Thymus (tissue), 11 donors: Measurements from ENCODE around the gene SLC8A3. TPM values are rescaled to one million over a fixed set of nuclear protein-coding genes. Genes with fewer than 3 reads are reported as not detected.

Experiments
- DNase-seq, 9 donors: peaks; one replicate each; pipeline ENCODE4 v3.0.0-alpha.2; 2013; ENCODE audit warnings: low spot score in 9 of 9, low read depth in 6 of 9, missing footprints in 1 of 9
- H3K27ac ChIP-seq, 2 donors: one replicate each; pipeline ENCODE4 v1.5.1; 2013; ENCODE audit warnings: control low read depth in 1 of 2, low read depth in 1 of 2, low read length in 1 of 2, mild to moderate bottlenecking in 1 of 2, moderate library complexity in 1 of 2
- H3K27me3 ChIP-seq, 2 donors: one replicate each; pipeline ENCODE4 v1.5.1; 2013; ENCODE audit warnings: low read length in 1 of 2; ENCODE audit not compliant: control insufficient read depth in 2 of 2, insufficient read depth in 1 of 2
- H3K36me3 ChIP-seq, 2 donors: one replicate each; pipeline ENCODE4 v1.5.1; 2013; ENCODE audit warnings: low read length in 1 of 2, mild to moderate bottlenecking in 1 of 2, moderate library complexity in 1 of 2; ENCODE audit not compliant: control insufficient read depth in 2 of 2, insufficient read depth in 2 of 2
- H3K4me1 ChIP-seq, 2 donors: one replicate each; pipeline ENCODE4 v1.5.1; 2013; ENCODE audit warnings: low read length in 2 of 2; ENCODE audit not compliant: control insufficient read depth in 2 of 2, insufficient read depth in 2 of 2
- H3K4me3 ChIP-seq, 2 donors: one replicate each; pipeline ENCODE4 v1.5.1; 2013; ENCODE audit warnings: low read length in 2 of 2, control low read depth in 1 of 2, mild to moderate bottlenecking in 1 of 2
- H3K9me3 ChIP-seq, 2 donors: one replicate each; pipeline ENCODE4 v1.5.1; 2013; ENCODE audit warnings: low read length in 1 of 2, mild to moderate bottlenecking in 1 of 2; ENCODE audit not compliant: control insufficient read depth in 2 of 2, insufficient read depth in 1 of 2
- WGBS: extraction: QIAGEN DNeasy Blood & Tissue Kit; methylation state at CpG from one replicate; pipeline ENCODE4 v1.1.7; 2013; 5-methylcytosine and 5-hydroxymethylcytosine counted together
- polyA plus RNA-seq: library from polyadenylated mRNA; stranded (reverse); fragments of 200-250 nt; gene quantifications from one replicate; pipeline ENCODE4 v1.2.3, GENCODE V29; 2013
- total RNA-seq: library from RNA; stranded (reverse); fragments of 120-200 nt; gene quantifications from one replicate; pipeline ENCODE4 v1.2.4, GENCODE V29; 2013
- donor health status: healthy.

The SLC8A3 gene
- total and polyA plus RNA-seq, 2 donors = 0.16 to 0.99 TPM

GRCh38 chr14:70181276-70181675 is 7.5 kb downstream of the SLC8A3 start:
- H3K36me3 ChIP-seq = no peaks in the 10 kb centered on the region

GRCh38 chr14:70180718-70181117 is 8.0 kb downstream of the SLC8A3 start:
- DNase-seq = no peak
- H3K36me3 ChIP-seq = no peaks in the 10 kb centered on the region
- 98% methylated on average over 1 of the region's 1 CpG for WGBS

More at GRCh38 chr14:70181276-70181675, 7.5 kb downstream of the SLC8A3 start:
- Histone ChIP-seq H3K4me1 (no peaks in the 10 kb centered on the region), H3K9me3 (no peaks in the 10 kb centered on the region), H3K27ac (no peak overlapping the region), H3K4me3 (no peak overlapping the region), H3K27me3 (peaks cover 6 to 10% of the 10 kb centered on the region in 2 donors)
- WGBS = 98% methylated on average over 1 of the region's 1 CpG
- no peak for DNase-seq

GRCh38 chr14:70177081-70177800 is 11.5 kb downstream of the SLC8A3 start:
- 71% methylated on average over 3 of the region's 3 CpGs for WGBS
- no peak overlapping the region for H3K27ac ChIP-seq
- H3K36me3 ChIP-seq = no peaks in the 10 kb centered on the region
- no peak for DNase-seq
- no peaks in the 10 kb centered on the region for H3K9me3 ChIP-seq
- H3K4me3 ChIP-seq = no peak overlapping the region
- no peaks in the 10 kb centered on the region for H3K27me3 ChIP-seq
- no peaks in the 10 kb centered on the region for H3K4me1 ChIP-seq

More at GRCh38 chr14:70180718-70181117, 8.0 kb downstream of the SLC8A3 start:
- Histone ChIP-seq H3K4me1 (no peaks in the 10 kb centered on the region), H3K4me3 (no peak overlapping the region), H3K27ac (no peak overlapping the region), H3K9me3 (no peaks in the 10 kb centered on the region), H3K27me3 (peaks cover 5 to 6% of the 10 kb centered on the region in 2 donors)

- Histone ChIP-seq H3K36me3 (no peaks in the 10 kb centered on the region), H3K27ac (no peak overlapping the region), H3K9me3 (no peaks in the 10 kb centered on the region), H3K4me3 (no peak overlapping the region), H3K27me3 (no peaks in the 10 kb centered on the region), H3K4me1 (no peaks in the 10 kb centered on the region)
- WGBS = 96% methylated on average over 6 of the region's 6 CpGs
- DNase-seq = no peak
These were observed 15.2 kb downstream of the SLC8A3 start for GRCh38 chr14:70173569-70173968.

- Histone ChIP-seq H3K9me3 (no peaks in the 10 kb centered on the region), H3K27me3 (no peaks in the 10 kb centered on the region), H3K4me1 (no peaks in the 10 kb centered on the region), H3K27ac (no peak overlapping the region), H3K36me3 (no peaks in the 10 kb centered on the region), H3K4me3 (no peak overlapping the region)
- WGBS = 34% methylated on average over 8 of the region's 8 CpGs
- DNase-seq = no peak
These were observed 17.0 kb downstream of the SLC8A3 start for GRCh38 chr14:70171726-70172125.

GRCh38 chr14:70170976-70171375 is 17.8 kb downstream of the SLC8A3 start:
- Histone ChIP-seq H3K36me3 (no peaks in the 10 kb centered on the region), H3K4me3 (no peak overlapping the region), H3K4me1 (no peaks in the 10 kb centered on the region), H3K27ac (no peak overlapping the region), H3K27me3 (no peaks in the 10 kb centered on the region), H3K9me3 (no peaks in the 10 kb centered on the region)
- 90% methylated on average over 4 of the region's 4 CpGs for WGBS
- no peak for DNase-seq

GRCh38 chr14:70168406-70168805 is 20.3 kb downstream of the SLC8A3 start:
- H3K36me3 ChIP-seq = no peaks in the 10 kb centered on the region
- no peak overlapping the region for H3K27ac ChIP-seq

GRCh38 chr14:70166530-70167203 is 22.1 kb downstream of the SLC8A3 start:
- H3K27ac ChIP-seq = no peak overlapping the region
- no peak overlapping the region for H3K4me3 ChIP-seq
- H3K36me3 ChIP-seq = no peaks in the 10 kb centered on the region
- DNase-seq = no peak
- no peaks in the 10 kb centered on the region for H3K9me3 ChIP-seq
- WGBS = 98% methylated on average over 9 of the region's 9 CpGs
- H3K27me3 ChIP-seq = no peaks in the 10 kb centered on the region
- no peaks in the 10 kb centered on the region for H3K4me1 ChIP-seq

More at GRCh38 chr14:70168406-70168805, 20.3 kb downstream of the SLC8A3 start:
- Histone ChIP-seq H3K4me3 (no peak overlapping the region), H3K27me3 (no peaks in the 10 kb centered on the region), H3K9me3 (no peaks in the 10 kb centered on the region), H3K4me1 (no peaks in the 10 kb centered on the region)
- WGBS = over 99% methylated on average over 4 of the region's 4 CpGs
- no peak for DNase-seq

GRCh38 chr14:70162358-70162757 is 26.4 kb downstream of the SLC8A3 start:
- no peaks in the 10 kb centered on the region for H3K4me1 ChIP-seq
- H3K27me3 ChIP-seq = no peaks in the 10 kb centered on the region
- H3K4me3 ChIP-seq = no peak overlapping the region
- H3K9me3 ChIP-seq = no peaks in the 10 kb centered on the region
- WGBS = 96% methylated on average over 4 of the region's 4 CpGs
- no peak for DNase-seq
- H3K36me3 ChIP-seq = no peaks in the 10 kb centered on the region
- H3K27ac ChIP-seq = no peak overlapping the region
